ENCODE results near the gene USP36. TPM values are rescaled to one million over a fixed set of nuclear protein-coding genes. Genes with fewer than 3 reads are reported as not detected.

Gene USP36
- total RNA-seq, 2 donors from 2014 or later: 57.1 to 62.5 TPM

DNA sequence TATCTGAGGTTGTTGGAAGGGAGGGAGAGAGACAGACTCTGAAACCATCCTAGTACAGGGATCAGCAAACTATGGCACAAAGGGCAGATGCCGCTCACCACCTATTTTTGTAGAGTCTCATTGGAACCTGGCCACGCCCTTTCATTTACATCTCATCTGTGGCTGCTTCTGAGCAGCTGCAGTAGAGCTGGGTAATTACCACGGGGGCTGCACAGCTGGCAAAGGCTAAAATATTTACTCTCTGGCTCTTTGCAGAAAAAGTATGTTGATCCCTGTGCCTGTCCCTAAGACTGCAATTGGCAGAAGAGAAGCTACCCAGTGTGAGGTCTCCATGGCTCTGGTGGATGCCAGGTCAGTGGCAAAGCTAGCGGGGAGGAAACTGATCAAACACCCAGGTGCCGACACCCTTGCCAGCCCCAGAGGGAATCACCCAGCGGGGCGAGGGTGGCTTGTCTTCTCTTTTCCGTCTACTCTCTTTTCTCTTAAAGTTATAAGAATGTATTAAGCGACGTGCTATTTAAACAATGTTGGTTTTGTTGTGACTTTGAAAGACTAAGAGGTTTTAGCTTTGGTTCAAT is 48.4 kb upstream of the USP36 start:
- no peaks in the 10 kb centered on the region for H3K9me3 Mint-ChIP-seq
- Histone ChIP-seq H3K4me3 (ENCODE audit: low read length) (no peak overlapping the region), H3K9ac (ENCODE audit: extremely low read depth, low read length, poor library complexity, severe bottlenecking) (no peak overlapping the region), H3K36me3 (ENCODE audit: control insufficient read depth, insufficient read depth, low read length) (no peaks in the 10 kb centered on the region), H3K27ac (ENCODE audit: low read depth, low read length) (no peak overlapping the region), H3K4me1 (ENCODE audit: control insufficient read depth, insufficient read depth, low read length) (no peaks in the 10 kb centered on the region), H3K9me3 (ENCODE audit: control insufficient read depth, low read length) (no peaks in the 10 kb centered on the region), H3K27me3 (ENCODE audit: control insufficient read depth, insufficient read depth, low read length, poor library complexity, severe bottlenecking) (no peaks in the 10 kb centered on the region)
- TF ChIP-seq, protein P1, sequence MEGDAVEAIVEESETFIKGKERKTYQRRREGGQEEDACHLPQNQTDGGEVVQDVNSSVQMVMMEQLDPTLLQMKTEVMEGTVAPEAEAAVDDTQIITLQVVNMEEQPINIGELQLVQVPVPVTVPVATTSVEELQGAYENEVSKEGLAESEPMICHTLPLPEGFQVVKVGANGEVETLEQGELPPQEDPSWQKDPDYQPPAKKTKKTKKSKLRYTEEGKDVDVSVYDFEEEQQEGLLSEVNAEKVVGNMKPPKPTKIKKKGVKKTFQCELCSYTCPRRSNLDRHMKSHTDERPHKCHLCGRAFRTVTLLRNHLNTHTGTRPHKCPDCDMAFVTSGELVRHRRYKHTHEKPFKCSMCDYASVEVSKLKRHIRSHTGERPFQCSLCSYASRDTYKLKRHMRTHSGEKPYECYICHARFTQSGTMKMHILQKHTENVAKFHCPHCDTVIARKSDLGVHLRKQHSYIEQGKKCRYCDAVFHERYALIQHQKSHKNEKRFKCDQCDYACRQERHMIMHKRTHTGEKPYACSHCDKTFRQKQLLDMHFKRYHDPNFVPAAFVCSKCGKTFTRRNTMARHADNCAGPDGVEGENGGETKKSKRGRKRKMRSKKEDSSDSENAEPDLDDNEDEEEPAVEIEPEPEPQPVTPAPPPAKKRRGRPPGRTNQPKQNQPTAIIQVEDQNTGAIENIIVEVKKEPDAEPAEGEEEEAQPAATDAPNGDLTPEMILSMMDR (conservative IDR thresholded peaks at IDR 0.05): no peak
- WGBS, 2 experiments (ENCODE audit: insufficient coverage in 1 of 2, insufficient read length in 1 of 2): 96% methylated on average over 7 to 10 of the region's 10 CpGs
- no peaks in the 10 kb centered on the region for H3K36me3 Mint-ChIP-seq (ENCODE audit: low read depth)
- no peaks in the 10 kb centered on the region for H3K27me3 Mint-ChIP-seq (ENCODE audit: insufficient read depth)
- no peak for DNase-seq
- H3K27ac Mint-ChIP-seq: no peak overlapping the region
- H3K4me3 Mint-ChIP-seq: no peak overlapping the region
- H3K4me1 Mint-ChIP-seq: peaks cover 5% of the 10 kb centered on the region

- WGBS, 2 experiments (ENCODE audit: insufficient coverage in 1 of 2, insufficient read length in 1 of 2): 93 to 98% methylated on average over 11 to 12 of the region's 12 CpGs
- Histone ChIP-seq H3K27me3 (ENCODE audit: control insufficient read depth, insufficient read depth, low read length, poor library complexity, severe bottlenecking) (no peaks in the 10 kb centered on the region), H3K4me1 (ENCODE audit: control insufficient read depth, insufficient read depth, low read length) (peaks cover 6% of the 10 kb centered on the region), H3K27ac (ENCODE audit: low read depth, low read length) (no peak overlapping the region), H3K9me3 (ENCODE audit: control insufficient read depth, low read length) (no peaks in the 10 kb centered on the region), H3K4me3 (ENCODE audit: low read length) (no peak overlapping the region), H3K36me3 (ENCODE audit: control insufficient read depth, insufficient read depth, low read length) (no peaks in the 10 kb centered on the region), H3K9ac (ENCODE audit: extremely low read depth, low read length, poor library complexity, severe bottlenecking) (no peak overlapping the region)
- no peaks in the 10 kb centered on the region for H3K36me3 Mint-ChIP-seq (ENCODE audit: low read depth)
- H3K9me3 Mint-ChIP-seq: no peaks in the 10 kb centered on the region
- H3K27me3 Mint-ChIP-seq (ENCODE audit: insufficient read depth): no peaks in the 10 kb centered on the region
- no peak overlapping the region for H3K4me3 Mint-ChIP-seq
- TF ChIP-seq, protein P1 (conservative IDR thresholded peaks at IDR 0.05): no peak
- no peak for DNase-seq
- H3K27ac Mint-ChIP-seq: no peak overlapping the region
- H3K4me1 Mint-ChIP-seq: peaks cover 14% of the 10 kb centered on the region
Observed at GRCh38 chr17:78886954-78887353, 46.3 kb upstream of the USP36 start.

GRCh38 chr17:78885956-78886355 is 45.3 kb upstream of the USP36 start:
- DNase-seq: no peak
- Histone ChIP-seq H3K9ac (ENCODE audit: extremely low read depth, low read length, poor library complexity, severe bottlenecking) (no peak overlapping the region), H3K4me1 (ENCODE audit: control insufficient read depth, insufficient read depth, low read length) (peaks cover 6% of the 10 kb centered on the region), H3K9me3 (ENCODE audit: control insufficient read depth, low read length) (no peaks in the 10 kb centered on the region), H3K36me3 (ENCODE audit: control insufficient read depth, insufficient read depth, low read length) (no peaks in the 10 kb centered on the region), H3K4me3 (ENCODE audit: low read length) (no peak overlapping the region), H3K27ac (ENCODE audit: low read depth, low read length) (no peak overlapping the region), H3K27me3 (ENCODE audit: control insufficient read depth, insufficient read depth, low read length, poor library complexity, severe bottlenecking) (no peaks in the 10 kb centered on the region)
- WGBS, 2 experiments (ENCODE audit: insufficient coverage in 1 of 2, insufficient read length in 1 of 2): 91 to 97% methylated on average over 5 to 8 of the region's 8 CpGs
- H3K27me3 Mint-ChIP-seq (ENCODE audit: insufficient read depth): no peaks in the 10 kb centered on the region
- H3K27ac Mint-ChIP-seq: no peak overlapping the region
- H3K4me3 Mint-ChIP-seq: no peak overlapping the region
- TF ChIP-seq, protein P1 (conservative IDR thresholded peaks at IDR 0.05): no peak
- no peaks in the 10 kb centered on the region for H3K36me3 Mint-ChIP-seq (ENCODE audit: low read depth)
- H3K9me3 Mint-ChIP-seq: no peaks in the 10 kb centered on the region
- peaks cover 14% of the 10 kb centered on the region for H3K4me1 Mint-ChIP-seq
